KMS-11 (cell line): ENCODE data around the gene RPRD1B.

ENCODE experiments used
- H2AFZ ChIP-seq: fragments of 200-600 bp; sonication (generic); 2 replicates; pipeline ENCODE4 v1.6.1; 2016; ENCODE audit warnings: antibody characterized with exemption, mixed run types, low read depth
- H3K27ac ChIP-seq: fragments of 200-600 bp; sonication (generic); 2 replicates; pipeline ENCODE4 v1.6.1; 2016; ENCODE audit warnings: mild to moderate bottlenecking, mixed run types
- H3K27me3 ChIP-seq: fragments of 200-600 bp; sonication (generic); 2 replicates; pipeline ENCODE4 v1.6.1; 2017; ENCODE audit warnings: mild to moderate bottlenecking, low read depth, mixed run types, moderate library complexity; ENCODE audit not compliant: insufficient read depth
- H3K36me3 ChIP-seq: fragments of 200-600 bp; sonication (generic); 2 replicates; pipeline ENCODE4 v1.6.1; 2017; ENCODE audit warnings: mild to moderate bottlenecking, mixed run types; ENCODE audit not compliant: insufficient read depth
- H3K4me1 ChIP-seq: fragments of 200-600 bp; sonication (generic); 2 replicates; pipeline ENCODE4 v1.6.1; 2016; ENCODE audit warnings: mild to moderate bottlenecking, low read depth, mixed run types; ENCODE audit not compliant: poor library complexity, severe bottlenecking
- H3K4me2 ChIP-seq: fragments of 200-600 bp; sonication (generic); 2 replicates; pipeline ENCODE4 v1.7.0; 2016; ENCODE audit warnings: mild to moderate bottlenecking, mixed run types
- H3K4me3 ChIP-seq: fragments of 200-600 bp; sonication (generic); IDR thresholded peaks from 2 replicates; pipeline ENCODE4 v1.6.1; 2017; ENCODE audit warnings: low read depth, low read length, mixed read lengths; ENCODE audit not compliant: insufficient read depth
- H3K79me2 ChIP-seq: fragments of 200-600 bp; sonication (generic); 2 replicates; pipeline ENCODE4 v1.6.1; 2016; ENCODE audit warnings: low read depth, mixed run types; ENCODE audit not compliant: insufficient read depth
- H3K9ac ChIP-seq: fragments of 200-600 bp; sonication (generic); 2 replicates; pipeline ENCODE4 v1.6.1; 2016; ENCODE audit warnings: mild to moderate bottlenecking, mixed run types
- H4K20me1 ChIP-seq: fragments of 200-600 bp; sonication (generic); 2 replicates; pipeline ENCODE4 v1.6.1; 2016; ENCODE audit warnings: mild to moderate bottlenecking, mixed run types; ENCODE audit not compliant: insufficient read depth
- CTCF ChIP-seq: fragments of 200-600 bp; sonication (generic); conservative IDR thresholded peaks from 2 replicates; pipeline ENCODE4 v1.6.1; 2017; ENCODE audit warnings: low read depth, mild to moderate bottlenecking, antibody characterized with exemption, low read length, moderate library complexity, mixed read lengths

The RPRD1B gene

GRCh38 chr20:38062890-38063289 is 29.3 kb downstream of the RPRD1B start:
- Histone ChIP-seq H3K4me1 (peaks cover 34% of the 10 kb centered on the region), H2AFZ (no peak overlapping the region), H3K27me3 (no peaks in the 10 kb centered on the region), H4K20me1 (0 out of 2 replicates have a peak, but pooled peaks cover 7% of the 10 kb centered on the region), H3K36me3 (peaks cover 7% of the 10 kb centered on the region; the same call in 1 of the 2 replicates), H3K4me3 (no peak overlapping the region), H3K4me2 (no peak overlapping the region), H3K9ac (no peak overlapping the region), H3K27ac (no peak overlapping the region), H3K79me2 (no peaks in the 10 kb centered on the region)
- no peak for TF ChIP-seq CTCF

- H3K36me3 ChIP-seq, result peaks cover 12% of the 10 kb centered on the region; the same call in 1 of the 2 replicates
- H4K20me1 ChIP-seq, result no peaks in the 10 kb centered on the region
- H2AFZ ChIP-seq, result no peak overlapping the region
- no peak overlapping the region for H3K4me2 ChIP-seq
- H3K4me3 ChIP-seq, result no peak overlapping the region
- no peaks in the 10 kb centered on the region for H3K79me2 ChIP-seq
- peaks cover 28% of the 10 kb centered on the region for H3K4me1 ChIP-seq
- H3K27me3 ChIP-seq, result no peaks in the 10 kb centered on the region
- no peak for TF ChIP-seq CTCF
- no peak overlapping the region for H3K27ac ChIP-seq
- H3K9ac ChIP-seq, result no peak overlapping the region
Observed at GRCh38 chr20:38063911-38064530, 30.5 kb downstream of the RPRD1B start.

GRCh38 chr20:38065764-38066375 is 32.3 kb downstream of the RPRD1B start:
- H4K20me1 ChIP-seq, result no peaks in the 10 kb centered on the region
- no peak overlapping the region for H3K27ac ChIP-seq
- H3K27me3 ChIP-seq, result no peaks in the 10 kb centered on the region
- no peak overlapping the region for H2AFZ ChIP-seq
- no peak overlapping the region for H3K4me2 ChIP-seq
- peaks cover 21% of the 10 kb centered on the region; the same call in 1 of the 2 replicates for H3K36me3 ChIP-seq
- peaks cover 10% of the 10 kb centered on the region for H3K4me1 ChIP-seq
- H3K4me3 ChIP-seq, result no peak overlapping the region
- no peak for TF ChIP-seq CTCF
- no peaks in the 10 kb centered on the region for H3K79me2 ChIP-seq
- no peak overlapping the region for H3K9ac ChIP-seq

GRCh38 chr20:38066969-38067716 is 33.6 kb downstream of the RPRD1B start:
- TF ChIP-seq CTCF, result no peak
- Histone ChIP-seq H3K9ac (no peak overlapping the region), H3K27me3 (no peaks in the 10 kb centered on the region), H3K79me2 (no peaks in the 10 kb centered on the region), H3K4me3 (no peak overlapping the region), H4K20me1 (no peaks in the 10 kb centered on the region), H3K4me1 (no peaks in the 10 kb centered on the region), H3K27ac (no peak overlapping the region), H2AFZ (no peak overlapping the region), H3K36me3 (peaks cover 24% of the 10 kb centered on the region; the same call in 1 of the 2 replicates), H3K4me2 (no peak overlapping the region)
